H9 (cell line): ENCODE measurements around the gene LRP1B. TPM values are rescaled to one million over a fixed set of nuclear protein-coding genes. Genes with fewer than 3 reads are reported as not detected.

ENCODE experiments used
- DNase-seq: peaks from one replicate; pipeline ENCODE4 v3.0.0-alpha.2; 2017
- H2AFZ ChIP-seq: one replicate; pipeline ENCODE4 v1.6.1; 2013; ENCODE audit warnings: mild to moderate bottlenecking, low read length, control low read depth, moderate library complexity
- H2AK5ac ChIP-seq: 2 replicates; pipeline ENCODE4 v1.6.1; 2013; ENCODE audit warnings: low read length, control low read depth, mixed read lengths; ENCODE audit not compliant: insufficient read length
- H2BK120ac ChIP-seq: one replicate; pipeline ENCODE4 v1.6.1; 2013; ENCODE audit warnings: low read depth, mild to moderate bottlenecking, low read length, control low read depth, inconsistent platforms; ENCODE audit not compliant: poor library complexity, severe bottlenecking
- H2BK12ac ChIP-seq: 2 replicates; pipeline ENCODE4 v1.6.1; 2013; ENCODE audit warnings: low read length, control low read depth, mixed read lengths, low read depth; ENCODE audit not compliant: insufficient read length
- H2BK15ac ChIP-seq: 2 replicates; pipeline ENCODE4 v1.6.1; 2013; ENCODE audit warnings: low read depth, low read length, control low read depth
- H2BK20ac ChIP-seq: one replicate; pipeline ENCODE4 v1.6.1; 2013; ENCODE audit warnings: low read depth, mild to moderate bottlenecking, low read length, control low read depth, inconsistent platforms; ENCODE audit not compliant: poor library complexity, severe bottlenecking
- H2BK5ac ChIP-seq: 2 replicates; pipeline ENCODE4 v1.6.1; 2013; ENCODE audit warnings: low read length, control low read depth, mixed read lengths; ENCODE audit not compliant: insufficient read length
- H3K14ac ChIP-seq: 2 replicates; pipeline ENCODE4 v1.6.1; 2013; ENCODE audit warnings: low read length, control low read depth; ENCODE audit not compliant: insufficient read depth
- H3K18ac ChIP-seq: 2 replicates; pipeline ENCODE4 v1.6.1; 2013; ENCODE audit warnings: low read depth, mild to moderate bottlenecking, mixed read lengths, low read length, control low read depth; ENCODE audit not compliant: insufficient read length
- H3K23ac ChIP-seq: 2 replicates; pipeline ENCODE4 v1.6.1; 2013; ENCODE audit warnings: low read length, control low read depth, mixed read lengths, low read depth; ENCODE audit not compliant: insufficient read length
- H3K23me2 ChIP-seq: 2 replicates; pipeline ENCODE4 v1.6.1; 2013; ENCODE audit warnings: low read depth, mild to moderate bottlenecking, mixed read lengths, low read length, control low read depth; ENCODE audit not compliant: insufficient read length, poor library complexity, severe bottlenecking
- H3K27ac ChIP-seq: 2 replicates; pipeline ENCODE4 v1.5.1; 2013; ENCODE audit warnings: low read length, control low read depth, mixed read lengths, low read depth; ENCODE audit not compliant: insufficient read length
- H3K27me3 ChIP-seq: 2 replicates; pipeline ENCODE4 v1.6.1; 2013; ENCODE audit warnings: low read length, control low read depth, inconsistent platforms; ENCODE audit not compliant: insufficient read depth
- H3K4ac ChIP-seq: 2 replicates; pipeline ENCODE4 v1.6.1; 2013; ENCODE audit warnings: low read depth, mild to moderate bottlenecking, control low read depth, inconsistent platforms, low read length, moderate library complexity
- H3K4me1 ChIP-seq: 2 replicates; pipeline ENCODE4 v1.6.1; 2013; ENCODE audit warnings: low read length, control low read depth, inconsistent platforms; ENCODE audit not compliant: insufficient read depth
- H3K4me2 ChIP-seq: 2 replicates; pipeline ENCODE4 v1.6.1; 2013; ENCODE audit warnings: low read length, control low read depth, mixed read lengths; ENCODE audit not compliant: insufficient read length, insufficient read depth
- H3K56ac ChIP-seq: 2 replicates; pipeline ENCODE4 v1.6.1; 2013; ENCODE audit warnings: low read depth, mild to moderate bottlenecking, mixed read lengths, low read length, control low read depth; ENCODE audit not compliant: insufficient read length
- H3K79me1 ChIP-seq: 2 replicates; pipeline ENCODE4 v1.6.1; 2013; ENCODE audit warnings: low read depth, mild to moderate bottlenecking, moderate library complexity, low read length, control low read depth, inconsistent platforms; ENCODE audit not compliant: insufficient read depth, poor library complexity, severe bottlenecking
- H3K79me2 ChIP-seq: 2 replicates; pipeline ENCODE4 v1.6.1; 2013; ENCODE audit warnings: low read length, control low read depth, inconsistent platforms; ENCODE audit not compliant: insufficient read depth
- H3K9ac ChIP-seq: 2 replicates; pipeline ENCODE4 v1.6.1; 2013; ENCODE audit warnings: low read length, control low read depth, mixed read lengths; ENCODE audit not compliant: insufficient read length; ENCODE audit errors: extremely low read depth
- H3K9me3 ChIP-seq: one replicate; pipeline ENCODE4 v1.6.1; 2013; ENCODE audit warnings: low read depth, low read length, inconsistent platforms; ENCODE audit not compliant: control insufficient read depth
- H3T11ph ChIP-seq: one replicate; pipeline ENCODE4 v1.6.1; 2013; ENCODE audit warnings: mild to moderate bottlenecking, low read length, control low read depth, inconsistent platforms
- H4K20me1 ChIP-seq: one replicate; pipeline ENCODE4 v1.6.1; 2013; ENCODE audit not compliant: control insufficient read depth, insufficient read length, insufficient read depth
- H4K5ac ChIP-seq: 2 replicates; pipeline ENCODE4 v1.6.1; 2013; ENCODE audit warnings: low read depth, mild to moderate bottlenecking, mixed read lengths, low read length, control low read depth; ENCODE audit not compliant: insufficient read length
- H4K8ac ChIP-seq: replicated peaks from 2 replicates; pipeline ENCODE4 v1.6.1; 2013; ENCODE audit warnings: low read length, control low read depth, mixed read lengths, low read depth; ENCODE audit not compliant: insufficient read length
- H4K91ac ChIP-seq: 2 replicates; pipeline ENCODE4 v1.6.1; 2013; ENCODE audit warnings: low read depth, mild to moderate bottlenecking, moderate library complexity, mixed read lengths, low read length, control low read depth; ENCODE audit not compliant: insufficient read length
- H3K27ac Mint-ChIP-seq, 3 experiments: 2 replicates in 2 of 3; 3 replicates in 1 of 3; pipeline ENCODE4 v1.8.0; 2020 to 2021; ENCODE audit warnings: mixed read lengths in 3 of 3, mild to moderate bottlenecking in 1 of 3, moderate library complexity in 1 of 3
- H3K27me3 Mint-ChIP-seq: 2 replicates; pipeline ENCODE4 v1.8.0; 2021; ENCODE audit warnings: low read depth, mild to moderate bottlenecking, moderate library complexity, mixed read lengths
- H3K36me3 Mint-ChIP-seq, 3 experiments: 2 replicates in 2 of 3; 3 replicates in 1 of 3; pipeline ENCODE4 v1.8.0; 2020 to 2021; ENCODE audit warnings: low read depth in 3 of 3, mixed read lengths in 3 of 3; ENCODE audit not compliant: insufficient read depth in 1 of 3
- H3K4me1 Mint-ChIP-seq, 2 experiments: 2 replicates each; pipeline ENCODE4 v1.8.0; 2020; ENCODE audit warnings: mixed read lengths in 2 of 2
- H3K4me3 Mint-ChIP-seq, 2 experiments: 2 replicates in 1 of 2; 3 replicates in 1 of 2; pipeline ENCODE4 v1.8.0; 2020 to 2021; ENCODE audit warnings: mild to moderate bottlenecking in 2 of 2, mixed read lengths in 2 of 2, moderate library complexity in 1 of 2
- H3K9me3 Mint-ChIP-seq, 2 experiments: 2 replicates in 1 of 2; 3 replicates in 1 of 2; pipeline ENCODE4 v1.8.0; 2020; ENCODE audit warnings: mild to moderate bottlenecking in 2 of 2, mixed read lengths in 2 of 2, moderate library complexity in 1 of 2
- WGBS: extraction: QIAGEN DNeasy Blood & Tissue Kit; methylation state at CpG from one replicate; pipeline ENCODE4 v1.1.7; 2013; ENCODE audit warnings: missing lambda C conversion rate, low lambda C conversion rate, mixed read lengths; ENCODE audit not compliant: insufficient read length; ENCODE audit errors: extremely low coverage; 5-methylcytosine and 5-hydroxymethylcytosine counted together
- total RNA-seq: library from RNA; stranded (reverse); gene quantifications from 2 replicates; pipeline ENCODE4 v1.2.1, GENCODE V29; 2021
- TF ChIP-seq, protein P1 (sequence below): fragments of 200-600 bp; sonication (generic); conservative IDR thresholded peaks from 3 replicates; pipeline ENCODE4 v1.8.0; 2021; ENCODE audit warnings: antibody characterized with exemption, mild to moderate bottlenecking

LRP1B gene
- total RNA-seq, 1 experiment from 2014 or later: not detected

DNA sequence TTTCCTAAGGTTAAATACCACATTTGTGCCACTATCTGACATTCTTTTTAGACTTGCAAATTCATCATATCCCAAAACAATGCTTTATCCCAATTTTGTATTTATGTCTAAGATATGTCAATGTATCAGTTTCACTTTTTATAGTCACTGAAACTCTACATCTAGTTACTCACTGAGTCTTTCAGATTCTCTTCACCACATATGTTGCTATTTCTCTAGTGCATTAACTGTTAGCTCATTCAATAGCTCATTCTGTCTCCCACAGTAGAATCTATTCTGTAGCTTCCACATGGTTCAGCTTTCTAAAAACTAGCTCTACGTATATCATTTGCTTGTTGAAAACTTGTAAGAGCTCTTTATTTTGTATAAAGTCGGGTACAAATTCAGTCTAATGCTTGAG lies 1930.1 kb downstream of the LRP1B start:
- Mint-ChIP-seq H3K36me3 (no peaks in the 10 kb centered on the region), H3K4me3 (no peak overlapping the region), H3K4me1 (no peaks in the 10 kb centered on the region), H3K27ac (no peak overlapping the region), H3K27me3 (no peaks in the 10 kb centered on the region), H3K9me3 (no peaks in the 10 kb centered on the region; a peak in 1 of 5 replicates)
- Histone ChIP-seq H3K9ac (no peak overlapping the region), H3K56ac (no peak overlapping the region), H3K23ac (no peak overlapping the region), H3K9me3 (no peaks in the 10 kb centered on the region), H4K8ac (no peak overlapping the region), H2AFZ (no peak overlapping the region), H2BK12ac (no peak overlapping the region), H2BK15ac (no peak overlapping the region), H2BK20ac (no peak overlapping the region), H4K91ac (no peak overlapping the region), H3T11ph (no peak overlapping the region), H4K20me1 (no peaks in the 10 kb centered on the region), H3K23me2 (no peaks in the 10 kb centered on the region), H2BK5ac (no peak overlapping the region), H2BK120ac (no peak overlapping the region), H3K18ac (no peak overlapping the region), H3K4me2 (no peak overlapping the region), H3K79me2 (no peaks in the 10 kb centered on the region), H3K4ac (no peak overlapping the region), H3K14ac (no peak overlapping the region), H3K4me1 (no peaks in the 10 kb centered on the region), H3K79me1 (no peaks in the 10 kb centered on the region), H4K5ac (no peak overlapping the region), H3K27ac (no peak overlapping the region), H2AK5ac (no peak overlapping the region), H3K27me3 (no peaks in the 10 kb centered on the region)
- TF ChIP-seq, protein P1, sequence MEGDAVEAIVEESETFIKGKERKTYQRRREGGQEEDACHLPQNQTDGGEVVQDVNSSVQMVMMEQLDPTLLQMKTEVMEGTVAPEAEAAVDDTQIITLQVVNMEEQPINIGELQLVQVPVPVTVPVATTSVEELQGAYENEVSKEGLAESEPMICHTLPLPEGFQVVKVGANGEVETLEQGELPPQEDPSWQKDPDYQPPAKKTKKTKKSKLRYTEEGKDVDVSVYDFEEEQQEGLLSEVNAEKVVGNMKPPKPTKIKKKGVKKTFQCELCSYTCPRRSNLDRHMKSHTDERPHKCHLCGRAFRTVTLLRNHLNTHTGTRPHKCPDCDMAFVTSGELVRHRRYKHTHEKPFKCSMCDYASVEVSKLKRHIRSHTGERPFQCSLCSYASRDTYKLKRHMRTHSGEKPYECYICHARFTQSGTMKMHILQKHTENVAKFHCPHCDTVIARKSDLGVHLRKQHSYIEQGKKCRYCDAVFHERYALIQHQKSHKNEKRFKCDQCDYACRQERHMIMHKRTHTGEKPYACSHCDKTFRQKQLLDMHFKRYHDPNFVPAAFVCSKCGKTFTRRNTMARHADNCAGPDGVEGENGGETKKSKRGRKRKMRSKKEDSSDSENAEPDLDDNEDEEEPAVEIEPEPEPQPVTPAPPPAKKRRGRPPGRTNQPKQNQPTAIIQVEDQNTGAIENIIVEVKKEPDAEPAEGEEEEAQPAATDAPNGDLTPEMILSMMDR: no peak
- DNase-seq: no peak
- no CpG with 5 or more reads among the region's 2 CpGs for WGBS
